ENCODE data around the gene KCTD17.

The KCTD17 gene

DNA sequence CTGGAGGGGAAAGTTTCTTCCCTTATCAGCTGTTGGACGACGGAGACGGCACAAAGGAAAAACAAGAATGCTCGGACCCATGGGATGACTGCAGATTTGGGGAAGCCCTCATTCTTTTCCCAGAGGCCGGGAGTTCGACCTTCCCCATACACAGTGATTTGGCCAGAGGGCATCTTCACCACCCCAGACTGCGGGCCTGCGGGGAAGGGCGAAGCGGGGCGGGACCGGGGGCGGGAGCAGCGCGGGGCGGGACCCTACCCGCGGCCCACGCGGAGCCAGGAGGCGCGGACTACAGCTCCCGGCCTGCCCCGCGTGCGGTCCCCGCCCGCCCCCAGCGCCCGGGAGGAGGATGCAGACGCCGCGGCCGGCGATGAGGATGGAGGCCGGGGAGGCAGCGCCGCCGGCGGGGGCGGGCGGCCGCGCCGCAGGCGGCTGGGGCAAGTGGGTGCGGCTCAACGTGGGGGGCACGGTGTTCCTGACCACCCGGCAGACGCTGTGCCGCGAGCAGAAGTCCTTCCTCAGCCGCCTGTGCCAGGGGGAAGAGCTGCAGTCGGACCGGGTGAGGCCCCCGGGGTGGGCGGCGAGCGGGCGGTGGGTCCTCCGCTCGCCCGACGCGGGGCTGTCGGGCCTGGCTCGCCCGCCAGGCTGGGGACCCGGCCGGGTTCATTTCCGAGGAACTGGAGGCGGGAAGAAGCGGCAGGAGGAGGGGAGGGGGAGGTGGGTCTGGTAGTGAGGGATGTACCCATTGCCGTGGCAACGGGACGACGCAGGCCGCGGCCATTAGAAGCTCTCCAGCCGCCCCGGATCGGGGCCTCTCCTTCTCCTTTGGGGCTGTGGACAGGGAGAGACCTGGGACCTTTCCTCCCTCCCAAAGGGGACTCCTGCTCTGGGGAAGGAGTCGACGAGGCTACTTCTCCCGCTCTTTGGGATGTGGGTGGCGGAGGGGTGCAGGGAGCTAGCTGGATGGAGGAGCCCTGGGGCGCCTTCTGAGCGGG is at the start of gene KCTD17:
Gene KCTD17 (plus strand): TSS at position 352 of the 995 bp plus-strand sequence. CDS start 19 bp downstream, at position 371.
- peak; percentile 75 for DNase-seq

- no peak for DNase-seq
Observed at GRCh38 chr22:37001826-37002225, 49.7 kb upstream of the KCTD17 start.

GRCh38 chr22:37002633-37003032 is 48.9 kb upstream of the KCTD17 start:
- no peak for DNase-seq

GRCh38 chr22:37007651-37008050 is 43.9 kb upstream of the KCTD17 start:
- no peak for DNase-seq

DNA sequence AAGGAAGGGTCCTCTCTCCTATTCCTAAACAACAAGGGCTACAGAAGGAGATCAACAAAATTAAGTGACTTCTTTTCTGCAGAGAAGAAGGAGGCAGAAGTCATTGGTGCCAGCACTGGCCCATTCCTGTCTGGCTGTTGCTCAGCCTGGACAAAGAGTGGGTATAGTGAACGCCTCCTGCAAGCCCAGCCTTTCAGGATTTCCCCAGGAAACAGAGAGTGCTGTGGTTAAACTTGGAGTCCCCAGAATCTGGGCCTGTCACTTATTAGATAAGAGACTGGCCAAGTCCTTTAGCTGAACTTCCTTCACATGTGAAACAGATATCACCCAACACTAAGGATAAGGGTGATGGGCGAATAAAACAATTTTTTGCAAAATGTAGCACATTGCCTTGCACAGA is 43.2 kb upstream of the KCTD17 start:
- no peak for DNase-seq

DNA sequence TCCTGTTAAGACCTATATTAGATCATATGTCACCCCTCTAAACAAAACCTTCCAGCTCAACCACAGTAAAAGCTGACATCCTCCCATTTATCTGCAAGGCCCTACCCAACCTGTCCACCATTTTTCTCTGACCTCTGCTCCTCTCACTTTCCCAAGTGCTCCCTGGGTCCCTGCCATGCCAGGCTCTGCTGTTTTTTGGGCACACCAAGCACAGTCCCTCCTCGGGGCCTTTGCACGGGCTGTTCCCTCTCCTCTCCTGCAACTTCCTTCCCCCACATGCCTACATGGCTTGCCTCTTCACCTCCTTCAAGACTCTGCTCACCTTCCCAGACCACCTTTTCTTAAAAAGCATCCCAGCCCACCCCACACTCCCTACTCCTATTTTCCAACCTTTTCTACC is 42.1 kb upstream of the KCTD17 start:
- no peak for DNase-seq

DNA sequence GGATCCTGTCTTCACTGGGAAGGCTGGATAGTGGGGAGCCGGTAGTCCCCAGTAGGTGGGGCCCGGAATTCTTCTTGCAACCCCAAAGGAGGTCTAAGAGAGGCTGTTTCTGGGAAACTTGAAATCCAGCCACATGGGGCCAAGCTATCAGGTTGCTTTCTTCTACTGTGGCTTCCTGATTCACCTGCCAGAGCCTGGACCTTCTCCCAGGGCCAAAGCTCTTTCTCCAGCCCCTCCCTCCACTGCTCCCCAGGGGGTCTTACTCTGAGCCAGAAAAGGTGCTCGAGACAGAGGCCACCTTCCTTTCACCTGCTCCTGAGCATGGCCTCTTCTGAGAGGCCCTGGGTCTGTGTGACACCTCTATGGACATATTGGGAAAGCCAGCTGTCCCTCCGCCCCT is 41.4 kb upstream of the KCTD17 start:
- DNase-seq: no peak

DNA sequence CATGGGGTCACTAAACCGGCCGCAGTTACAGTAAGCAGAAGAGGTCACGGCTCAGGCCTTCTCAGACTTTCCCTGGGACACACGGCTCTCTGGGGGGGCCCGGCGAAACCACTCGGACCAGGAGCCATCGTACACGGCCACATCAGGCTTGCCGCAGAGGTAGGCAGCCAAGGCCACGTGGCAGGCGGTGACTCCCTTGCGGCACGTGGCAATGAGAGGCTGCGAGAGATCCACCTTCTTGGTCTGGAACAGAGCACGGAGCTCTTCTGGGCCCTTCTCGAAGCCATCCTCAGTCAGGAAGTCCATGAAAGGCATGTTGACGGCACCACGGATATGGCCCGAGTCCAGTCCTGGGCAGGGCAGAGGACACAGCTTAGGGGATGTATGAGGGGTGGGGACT is 40.6 kb upstream of the KCTD17 start:
- DNase-seq: no peak

DNA sequence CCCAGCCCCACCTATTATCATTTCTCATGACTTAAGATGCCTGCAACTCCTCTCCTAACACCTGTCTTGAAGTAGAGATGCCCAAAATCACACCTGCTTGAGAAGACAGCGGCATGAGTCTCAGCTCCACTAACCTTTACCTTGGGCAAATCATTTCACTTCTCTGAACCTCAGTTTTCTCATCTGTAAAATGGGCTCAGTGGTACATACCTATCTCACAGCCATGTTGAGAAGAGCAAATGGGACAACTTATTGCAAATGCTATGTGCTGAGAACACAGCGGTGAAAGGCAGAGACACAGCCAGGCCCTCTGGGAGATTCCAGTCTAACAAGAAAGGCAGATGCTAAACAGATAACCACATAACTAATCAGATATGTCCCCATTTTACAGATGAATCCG is 40.1 kb upstream of the KCTD17 start:
- DNase-seq: no peak

- no peak for DNase-seq
Observed at GRCh38 chr22:37012262-37012904, 39.2 kb upstream of the KCTD17 start.

DNA sequence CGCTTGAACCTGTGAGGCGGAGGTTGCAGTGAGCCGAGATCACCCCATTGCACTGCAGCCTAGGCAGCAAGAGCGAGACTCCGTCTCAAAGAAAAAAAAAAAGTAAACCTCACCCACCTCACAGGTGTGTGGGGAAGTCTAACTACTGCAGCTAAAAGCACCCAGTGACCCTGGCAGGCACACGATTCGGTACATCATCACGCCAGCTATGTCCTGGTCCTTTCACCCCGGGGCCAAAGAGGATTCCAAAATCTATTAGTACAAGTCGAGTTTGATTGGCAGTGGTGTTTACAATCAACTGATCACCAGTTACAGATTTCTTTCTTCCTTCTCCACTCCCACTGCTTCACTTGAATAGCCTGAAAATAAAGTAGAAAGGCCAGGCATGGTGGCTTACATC is 38.6 kb upstream of the KCTD17 start:
- DNase-seq: no peak

GRCh38 chr22:37014415-37014806 is 37.1 kb upstream of the KCTD17 start:
- no peak for DNase-seq

DNA sequence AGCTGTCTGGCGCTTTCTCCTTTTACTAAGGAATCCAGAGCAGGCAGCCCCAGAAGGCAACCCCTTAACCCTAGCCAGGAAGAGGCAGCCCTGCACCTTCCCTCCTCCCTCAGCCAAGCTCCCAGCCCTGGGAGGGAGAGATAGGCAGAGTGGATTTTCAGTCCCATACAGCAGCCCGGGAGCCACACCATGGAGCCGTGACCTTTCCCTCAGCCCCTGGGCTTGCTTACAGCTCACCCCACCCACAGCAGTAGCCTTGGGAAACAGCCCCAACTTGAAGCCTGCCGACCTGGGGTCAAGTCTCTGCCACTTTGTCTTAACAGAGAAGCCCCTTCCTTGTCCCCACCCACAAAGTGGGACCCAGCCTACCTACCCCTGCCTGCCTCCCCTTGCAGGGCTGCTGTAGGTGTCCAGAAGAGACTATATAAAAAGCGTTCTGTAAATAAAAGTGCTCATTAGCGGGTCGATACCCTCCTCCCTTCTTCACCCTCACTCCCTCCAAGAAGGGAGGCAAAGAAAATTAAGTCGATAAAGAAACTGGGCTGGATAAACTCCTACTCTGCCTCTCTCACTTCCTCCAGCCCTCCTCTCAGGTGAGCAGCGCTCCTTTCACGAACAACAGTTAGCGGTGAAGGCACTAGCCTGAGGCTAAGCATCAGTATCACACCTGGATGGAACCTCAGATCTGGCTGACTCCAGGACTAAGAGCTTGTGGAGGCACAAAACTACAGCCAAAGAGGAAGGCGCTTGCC is 36.5 kb upstream of the KCTD17 start:
- no peak for DNase-seq

DNA sequence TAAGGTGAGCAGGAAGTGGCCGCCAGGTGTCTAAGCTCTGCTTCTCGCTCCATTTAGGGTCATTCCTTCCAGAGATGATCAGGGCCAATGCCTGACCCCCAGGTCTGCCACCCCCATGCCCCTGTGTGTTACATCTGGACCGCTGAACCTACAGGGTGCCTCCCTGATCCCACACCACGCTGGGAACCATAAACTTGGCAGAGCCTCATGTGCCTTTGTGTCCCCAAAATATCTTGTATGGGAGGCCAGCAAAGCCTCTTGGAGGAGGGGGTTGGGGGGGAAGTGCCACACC is 36.0 kb upstream of the KCTD17 start:
- no peak for DNase-seq

GRCh38 chr22:37016134-37016910 is 35.2 kb upstream of the KCTD17 start:
- DNase-seq: no peak

DNA sequence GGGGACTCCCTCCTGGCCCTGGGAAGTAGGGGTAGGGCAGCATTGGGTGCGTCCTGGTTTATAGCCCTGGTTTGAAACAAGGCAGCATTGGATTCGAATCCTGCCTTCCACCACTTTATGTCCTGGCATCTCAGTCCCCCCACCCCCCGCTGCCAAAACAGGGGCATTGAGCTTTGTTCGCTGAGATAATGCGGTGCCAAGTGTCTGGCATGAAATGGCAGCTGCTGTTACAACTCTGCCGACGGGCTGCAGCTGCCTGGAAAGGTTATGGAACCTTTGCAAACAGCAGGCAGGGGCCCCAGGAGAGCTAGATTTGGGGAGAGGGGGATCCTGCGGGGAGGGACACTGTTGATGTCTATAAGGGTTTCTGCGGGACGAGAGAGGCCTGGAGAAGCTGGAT is 34.2 kb upstream of the KCTD17 start:
- DNase-seq: no peak

- no peak for DNase-seq
Observed at GRCh38 chr22:37018086-37018814, 33.3 kb upstream of the KCTD17 start.

- no peak for DNase-seq
Observed at GRCh38 chr22:37018815-37019308, 32.7 kb upstream of the KCTD17 start.

GRCh38 chr22:37019309-37020191 is 32.0 kb upstream of the KCTD17 start, which contains the start of the genes MPST and TST:
TSS of gene MPST (plus strand) at chr22:37019742. CDS start at chr22:37019837, 95 bp downstream.
TSS of gene TST (minus strand) at chr22:37019447. CDS start at chr22:37018732, 715 bp downstream.
- DNase-seq: peak; percentile 45

GRCh38 chr22:37020192-37020479 is 31.4 kb upstream of the KCTD17 start:
- no peak for DNase-seq

DNA sequence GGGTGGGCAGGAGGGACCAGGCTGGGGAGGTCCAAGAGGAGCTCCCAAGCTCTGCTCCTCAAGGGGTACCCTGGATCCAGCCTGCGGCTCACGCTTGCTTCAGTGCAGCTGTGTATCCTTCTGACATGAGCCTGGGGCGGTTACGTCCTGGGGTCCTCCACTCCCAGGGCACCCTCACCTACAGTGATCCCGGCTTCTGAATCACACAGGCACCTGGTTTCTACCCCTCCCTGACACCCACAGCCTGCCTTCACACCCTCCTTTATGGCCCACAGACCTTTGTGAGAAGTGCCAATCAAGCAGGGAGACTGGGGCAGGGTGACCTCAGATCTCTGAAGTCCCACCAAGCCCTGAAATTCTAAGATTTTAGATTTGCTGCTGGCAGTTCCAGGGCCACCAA is 30.5 kb upstream of the KCTD17 start:
- no peak for DNase-seq
